Suprapubic skin (tissue), 4 donors: ENCODE measurements around the gene XBP1.

Experiments used
- EP300 ChIP-seq: sonication (generic); formaldehyde crosslinking; IDR thresholded peaks from one replicate; pipeline ENCODE4 v1.6.1; 2017; ENCODE audit warnings: antibody characterized with exemption
- POLR2A ChIP-seq, 2 donors: fragments of 450-650 bp; IDR thresholded peaks; one replicate each; pipeline ENCODE4 v1.6.1; 2017; ENCODE audit warnings: antibody characterized with exemption in 2 of 2, mild to moderate bottlenecking in 2 of 2, moderate library complexity in 2 of 2
- POLR2AphosphoS5 ChIP-seq, 3 donors: sonication (generic); formaldehyde crosslinking; IDR thresholded peaks; one replicate each; pipeline ENCODE4 v1.6.1; 2017; ENCODE audit warnings: antibody characterized with exemption in 3 of 3
- TF ChIP-seq, protein P1 (sequence below), 2 donors: fragments of 200-600 bp in 1 of 2; fragments of 450-650 bp in 1 of 2; sonication (generic) in 1 of 2; IDR thresholded peaks; one replicate each; pipeline ENCODE4 v1.5.1; 2016 to 2019; ENCODE audit warnings: antibody characterized with exemption in 2 of 2, mild to moderate bottlenecking in 1 of 2, moderate library complexity in 1 of 2

DNA sequence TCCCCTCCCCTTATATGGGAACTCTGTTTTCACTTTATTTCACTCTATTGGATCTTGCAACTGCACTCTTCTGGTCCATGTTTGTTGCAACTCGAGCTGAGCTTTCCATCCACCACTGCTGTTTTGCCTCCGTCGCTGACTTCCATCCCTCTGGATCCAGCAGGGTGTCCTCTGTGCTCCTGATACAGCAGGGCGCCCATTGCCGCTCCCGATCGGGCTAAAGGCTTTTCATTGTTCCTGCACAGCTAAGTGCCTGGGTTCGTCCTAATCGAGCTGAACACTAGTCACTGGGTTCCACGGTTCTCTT lies 39.0 kb downstream of the XBP1 start:
- TF ChIP-seq POLR2A (IDR thresholded peaks at IDR 0.05) (no peak), POLR2AphosphoS5 (IDR thresholded peaks at IDR 0.05) (no peak), EP300 (no peak)
- TF ChIP-seq, protein P1, sequence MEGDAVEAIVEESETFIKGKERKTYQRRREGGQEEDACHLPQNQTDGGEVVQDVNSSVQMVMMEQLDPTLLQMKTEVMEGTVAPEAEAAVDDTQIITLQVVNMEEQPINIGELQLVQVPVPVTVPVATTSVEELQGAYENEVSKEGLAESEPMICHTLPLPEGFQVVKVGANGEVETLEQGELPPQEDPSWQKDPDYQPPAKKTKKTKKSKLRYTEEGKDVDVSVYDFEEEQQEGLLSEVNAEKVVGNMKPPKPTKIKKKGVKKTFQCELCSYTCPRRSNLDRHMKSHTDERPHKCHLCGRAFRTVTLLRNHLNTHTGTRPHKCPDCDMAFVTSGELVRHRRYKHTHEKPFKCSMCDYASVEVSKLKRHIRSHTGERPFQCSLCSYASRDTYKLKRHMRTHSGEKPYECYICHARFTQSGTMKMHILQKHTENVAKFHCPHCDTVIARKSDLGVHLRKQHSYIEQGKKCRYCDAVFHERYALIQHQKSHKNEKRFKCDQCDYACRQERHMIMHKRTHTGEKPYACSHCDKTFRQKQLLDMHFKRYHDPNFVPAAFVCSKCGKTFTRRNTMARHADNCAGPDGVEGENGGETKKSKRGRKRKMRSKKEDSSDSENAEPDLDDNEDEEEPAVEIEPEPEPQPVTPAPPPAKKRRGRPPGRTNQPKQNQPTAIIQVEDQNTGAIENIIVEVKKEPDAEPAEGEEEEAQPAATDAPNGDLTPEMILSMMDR (IDR thresholded peaks at IDR 0.05), result no peak
